GM10266 (cell line): ENCODE measurements around the gene RGS12.

Experiments used
- DNase-seq: peaks from one replicate; pipeline ENCODE4 v3.0.0; 2012; ENCODE audit errors: extremely low spot score
- TF ChIP-seq, protein P1 (sequence below): IDR thresholded peaks from 2 replicates; pipeline ENCODE4 v1.5.1; 2012; ENCODE audit warnings: mild to moderate bottlenecking, low read depth; ENCODE audit not compliant: control insufficient read depth, insufficient read depth; ENCODE audit errors: missing control alignments

Gene RGS12

GRCh38 chr4:3290889-3291321, 1.9 kb upstream of the RGS12 start:
- TF ChIP-seq, protein P1, sequence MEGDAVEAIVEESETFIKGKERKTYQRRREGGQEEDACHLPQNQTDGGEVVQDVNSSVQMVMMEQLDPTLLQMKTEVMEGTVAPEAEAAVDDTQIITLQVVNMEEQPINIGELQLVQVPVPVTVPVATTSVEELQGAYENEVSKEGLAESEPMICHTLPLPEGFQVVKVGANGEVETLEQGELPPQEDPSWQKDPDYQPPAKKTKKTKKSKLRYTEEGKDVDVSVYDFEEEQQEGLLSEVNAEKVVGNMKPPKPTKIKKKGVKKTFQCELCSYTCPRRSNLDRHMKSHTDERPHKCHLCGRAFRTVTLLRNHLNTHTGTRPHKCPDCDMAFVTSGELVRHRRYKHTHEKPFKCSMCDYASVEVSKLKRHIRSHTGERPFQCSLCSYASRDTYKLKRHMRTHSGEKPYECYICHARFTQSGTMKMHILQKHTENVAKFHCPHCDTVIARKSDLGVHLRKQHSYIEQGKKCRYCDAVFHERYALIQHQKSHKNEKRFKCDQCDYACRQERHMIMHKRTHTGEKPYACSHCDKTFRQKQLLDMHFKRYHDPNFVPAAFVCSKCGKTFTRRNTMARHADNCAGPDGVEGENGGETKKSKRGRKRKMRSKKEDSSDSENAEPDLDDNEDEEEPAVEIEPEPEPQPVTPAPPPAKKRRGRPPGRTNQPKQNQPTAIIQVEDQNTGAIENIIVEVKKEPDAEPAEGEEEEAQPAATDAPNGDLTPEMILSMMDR, result no peak
- DNase-seq, result no peak

DNA sequence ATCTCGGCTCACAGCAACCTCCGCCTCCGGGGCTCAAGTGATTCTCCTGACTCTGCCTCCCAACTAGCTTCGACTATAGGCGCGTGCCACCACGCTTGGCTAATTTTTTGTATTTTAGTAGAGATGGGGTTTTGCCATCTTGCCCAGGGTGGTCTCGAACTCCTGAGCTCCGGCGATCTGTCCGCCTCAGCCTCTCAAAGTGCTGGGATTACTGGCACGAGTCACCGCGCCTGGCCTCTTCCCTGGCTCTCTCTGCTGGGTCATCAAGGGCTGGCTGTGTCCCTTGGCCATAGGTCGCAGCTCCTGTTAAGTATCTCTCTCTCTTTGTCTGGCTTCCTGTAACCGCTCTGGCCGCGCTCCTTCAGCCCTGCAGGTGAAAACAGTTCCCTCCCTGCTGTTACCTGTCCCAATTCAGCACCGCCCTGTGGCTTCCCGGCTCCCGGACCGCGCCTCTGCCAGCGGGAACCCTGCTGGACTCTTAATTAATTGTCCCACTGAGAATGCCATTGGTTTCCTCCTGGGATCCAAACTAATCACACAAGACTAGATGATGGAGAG, 1.3 kb upstream of the RGS12 start:
- TF ChIP-seq, protein P1, result no peak
- DNase-seq, result no peak

DNA sequence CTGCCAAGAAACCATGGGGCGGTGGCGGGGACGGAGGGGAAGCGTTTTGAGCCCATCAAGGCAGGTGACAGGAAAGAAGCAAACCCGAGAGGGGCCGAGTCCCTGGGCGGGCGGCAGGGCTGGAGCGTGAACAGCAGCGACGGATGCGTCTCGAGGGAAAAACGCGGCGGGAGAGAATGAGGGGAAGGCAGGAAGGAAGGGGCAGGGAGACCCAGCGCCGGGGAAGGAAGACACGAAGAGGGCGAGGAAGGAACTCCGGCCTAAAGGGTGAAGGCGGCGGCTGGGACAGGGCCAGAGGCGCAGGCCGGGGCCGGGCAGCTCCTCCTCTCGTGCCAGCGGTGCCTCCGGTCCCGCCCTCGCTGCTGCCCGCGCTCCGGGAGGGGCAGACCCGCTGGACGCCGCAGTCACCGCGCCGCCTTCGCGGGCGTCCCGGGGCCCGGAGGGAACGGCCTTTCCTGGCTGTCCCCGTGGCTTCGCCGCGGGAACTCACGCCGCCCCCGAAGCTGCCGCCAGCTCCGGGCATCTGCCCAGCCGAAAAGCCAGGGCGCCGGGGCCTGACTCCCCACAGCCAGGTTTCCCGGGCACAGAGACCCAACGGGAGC, 751 bp upstream of the RGS12 start:
- DNase-seq, result peak; percentile 53
- TF ChIP-seq, protein P1, result no peak

DNA sequence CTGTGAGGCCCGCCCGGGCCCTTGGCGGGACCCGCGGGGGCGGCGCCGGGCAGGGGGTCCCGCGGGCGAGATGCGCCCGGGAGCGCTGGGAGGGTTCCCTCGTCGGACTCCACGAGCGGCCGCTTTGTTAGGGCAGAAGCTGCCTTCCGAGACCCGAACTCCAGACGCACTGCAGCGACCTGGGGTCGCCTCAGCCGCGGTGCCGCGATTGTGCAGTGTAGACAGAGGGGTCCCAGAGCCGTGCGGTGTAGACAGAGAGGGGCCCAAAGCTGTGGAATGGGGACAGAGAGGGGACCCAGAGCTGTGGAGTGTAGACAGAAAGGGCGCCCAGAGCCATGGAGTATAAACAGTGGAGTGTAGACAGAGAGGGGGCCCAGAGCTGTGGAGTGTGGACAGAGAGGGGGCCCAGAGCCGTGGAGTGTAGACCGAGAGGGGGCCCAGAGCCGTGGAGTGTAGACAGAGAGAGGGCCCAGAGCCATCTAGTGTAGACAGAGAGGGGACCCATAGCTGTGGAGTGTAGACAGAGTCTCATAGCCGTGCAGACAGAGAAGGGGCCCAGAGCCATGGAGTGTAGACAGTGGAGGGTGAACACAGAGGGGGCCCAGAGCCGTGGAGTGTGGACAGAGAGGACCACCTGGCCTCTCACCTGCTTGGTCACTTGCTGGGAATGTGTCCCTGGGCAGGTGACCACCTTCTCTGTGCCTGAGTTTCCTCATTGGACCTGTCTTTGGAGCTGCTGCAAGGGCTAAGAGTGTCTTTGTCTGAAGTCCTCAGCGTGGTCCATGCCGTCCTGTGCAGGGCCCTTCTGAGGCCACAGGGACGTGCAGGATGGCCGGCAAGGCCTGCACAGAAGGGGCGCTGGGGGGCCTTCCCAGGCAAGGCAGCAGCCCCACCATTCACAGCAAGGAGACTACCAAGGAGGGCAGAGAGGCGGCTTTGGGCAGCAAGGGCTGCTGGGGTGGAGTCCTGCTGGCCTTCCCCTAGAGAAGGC, 875 bp downstream of the RGS12 start:
- TF ChIP-seq, protein P1, result no peak
- DNase-seq, result peak; percentile 42

- TF ChIP-seq, protein P1, result no peak
- no peak for DNase-seq
Observed at GRCh38 chr4:3294401-3295241, 1.8 kb downstream of the RGS12 start.

- TF ChIP-seq, protein P1, result no peak
- no peak for DNase-seq
Observed at GRCh38 chr4:3295837-3296624, 3.2 kb downstream of the RGS12 start.
